NCI-H524 (cell line): ENCODE measurements around the gene SEC61G.

ENCODE experiments used
- DNase-seq, 2 experiments: peaks; one replicate each; lab custom pipeline; 2025; lab: John Stamatoyannopoulos, UW

Gene SEC61G

GRCh38 chr7:54764861-54765260 lies 5.8 kb upstream of the SEC61G start:
- no peak for DNase-seq

- no peak for DNase-seq
These were observed 1.3 kb downstream of the SEC61G start for GRCh38 chr7:54757711-54758110.

- no peak for DNase-seq
These were observed 9.8 kb downstream of the SEC61G start for GRCh38 chr7:54749200-54749599.

- no peak for DNase-seq
These were observed 11.8 kb downstream of the SEC61G start for GRCh38 chr7:54747234-54747633.

- no peak for DNase-seq
These were observed 15.4 kb downstream of the SEC61G start for GRCh38 chr7:54743580-54743979.

DNA sequence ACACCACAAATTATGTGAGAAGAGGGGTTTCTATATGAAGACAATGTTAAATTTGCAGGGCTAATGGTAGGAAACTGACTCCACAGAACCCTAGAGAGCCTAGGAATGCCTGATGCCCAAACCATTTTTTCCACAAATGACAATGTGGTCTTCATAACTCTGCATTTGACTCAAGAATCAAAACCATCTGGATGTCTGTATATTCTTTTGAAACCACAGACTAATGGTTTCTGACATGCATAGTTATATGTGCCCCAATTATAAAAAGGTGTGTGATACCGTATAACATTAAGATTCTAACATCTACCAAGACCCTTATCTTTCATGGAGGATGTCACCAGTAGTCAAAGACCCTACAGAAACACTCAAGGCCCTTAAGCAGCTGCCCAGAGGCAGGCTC lies 20.3 kb downstream of the SEC61G start:
- DNase-seq = no peak

GRCh38 chr7:54729107-54729506 lies 29.9 kb downstream of the SEC61G start:
- peak; percentile 80 to 92 for DNase-seq

GRCh38 chr7:54728411-54728810 lies 30.6 kb downstream of the SEC61G start:
- DNase-seq = no peak

DNA sequence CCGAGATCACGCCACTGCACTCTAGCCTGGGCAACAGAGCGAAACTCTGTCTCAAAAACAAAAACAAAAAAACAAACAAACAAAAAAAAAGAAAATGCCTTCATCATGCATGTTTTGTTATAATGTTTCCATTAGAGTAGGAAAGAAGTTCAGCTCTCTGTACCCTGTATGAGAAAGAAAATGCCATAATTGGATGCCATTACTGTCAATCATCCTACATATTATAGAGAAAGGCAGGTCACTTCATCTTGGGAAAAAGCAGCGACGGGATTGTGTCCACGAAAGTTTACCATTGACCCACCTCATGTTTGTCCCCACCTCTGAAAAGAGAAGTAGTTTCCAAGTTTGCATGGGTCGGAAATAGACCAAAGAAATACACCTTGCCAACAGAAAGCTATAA lies 33.8 kb downstream of the SEC61G start:
- DNase-seq = no peak

GRCh38 chr7:54722502-54722901 lies 36.5 kb downstream of the SEC61G start:
- DNase-seq = no peak

DNA sequence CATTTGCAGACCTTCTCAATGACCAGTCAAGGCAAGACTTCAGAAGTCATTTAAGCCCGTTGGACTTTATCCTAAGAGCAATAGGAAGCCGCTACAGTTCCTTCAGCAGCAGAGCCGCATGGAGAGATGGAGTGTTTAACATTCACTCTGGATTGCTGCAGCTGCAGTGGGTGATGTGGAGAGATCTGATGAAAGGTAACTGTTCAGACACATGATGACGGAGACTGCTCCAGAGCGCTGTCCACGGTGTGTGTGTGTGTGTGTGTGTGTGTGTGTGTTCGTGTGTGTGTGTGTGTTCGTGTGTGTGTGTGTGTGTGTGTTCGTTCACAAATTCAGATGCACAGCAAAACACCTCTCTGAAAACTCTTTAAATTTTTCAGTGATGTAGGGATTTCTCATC lies 37.0 kb downstream of the SEC61G start:
- DNase-seq = no peak

DNA sequence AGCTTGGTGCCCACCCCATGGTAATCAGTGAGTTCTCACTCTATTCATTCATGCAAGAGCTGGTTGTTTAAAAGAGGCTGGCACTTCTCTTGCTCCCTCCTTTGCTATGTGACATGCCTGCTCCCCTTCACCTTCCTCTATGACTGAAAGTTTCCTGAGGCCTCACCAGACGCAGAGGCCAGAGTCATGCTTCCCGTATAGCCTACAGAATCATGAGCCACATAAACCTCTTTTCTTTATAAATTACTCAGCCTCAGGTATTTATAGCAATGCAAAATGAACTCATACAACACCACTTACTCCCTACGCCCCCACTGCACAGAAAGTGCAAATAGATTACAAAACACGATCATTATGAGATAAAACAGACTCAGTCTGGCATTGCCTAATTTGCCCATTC lies 39.0 kb downstream of the SEC61G start:
- DNase-seq = no peak

- DNase-seq = no peak
These were observed 39.6 kb downstream of the SEC61G start for GRCh38 chr7:54719425-54719824.

DNA sequence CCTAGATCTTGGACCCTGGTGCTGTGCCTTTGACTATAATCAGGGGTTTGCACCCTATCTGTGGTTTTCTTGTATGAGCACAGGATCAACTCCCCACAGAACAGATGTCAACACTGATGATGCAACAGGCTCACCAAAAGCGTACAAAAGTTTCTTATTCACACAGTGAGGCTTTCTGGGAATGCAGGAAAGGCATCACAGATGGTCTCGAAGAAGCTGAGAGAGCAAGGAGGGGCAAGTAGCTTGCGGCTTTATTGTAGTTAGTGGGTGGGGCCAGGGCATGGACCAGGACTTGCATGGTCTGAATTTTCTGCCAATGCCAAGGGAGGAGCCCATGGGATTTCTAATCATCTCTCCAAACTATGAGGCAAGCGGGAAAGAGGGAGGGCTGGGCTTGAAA lies 46.2 kb downstream of the SEC61G start:
- peak; percentile 81 to 97 for DNase-seq

DNA sequence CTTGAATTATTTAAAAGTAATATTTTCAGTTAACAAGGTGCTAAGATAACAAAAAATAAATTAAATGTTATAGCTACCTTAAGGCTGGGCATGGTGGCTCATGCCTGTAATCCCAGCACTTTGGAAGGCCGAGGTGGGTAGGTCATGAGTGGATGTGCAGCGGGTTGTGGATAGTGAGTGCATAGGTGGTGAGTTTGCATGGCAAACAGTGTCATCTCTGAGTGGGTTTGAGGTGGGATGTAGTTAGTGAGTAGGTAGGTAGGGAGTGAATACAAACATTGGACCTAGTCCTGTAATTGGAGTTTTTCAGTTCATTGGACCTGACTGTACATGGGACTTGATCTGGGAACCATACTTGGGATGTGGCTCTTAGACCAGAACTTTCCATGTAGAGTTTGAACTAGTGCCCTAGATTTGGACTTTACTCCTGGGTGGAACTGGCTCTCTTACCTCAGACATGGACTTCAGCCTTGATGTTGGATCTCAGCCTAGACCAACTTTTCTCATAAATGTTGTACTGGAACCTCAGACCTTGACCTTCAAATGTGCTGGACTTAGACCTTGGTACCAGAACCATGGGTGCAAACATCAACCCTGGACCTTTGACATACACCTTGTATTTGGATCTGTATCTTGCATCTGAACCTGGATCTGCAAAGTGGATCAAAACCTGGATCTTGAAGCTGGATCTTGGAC lies 47.0 kb downstream of the SEC61G start:
- no peak for DNase-seq

GRCh38 chr7:54709283-54709682 lies 49.7 kb downstream of the SEC61G start:
- peak in 1 of 2 experiments; percentile 72 for DNase-seq

DNA sequence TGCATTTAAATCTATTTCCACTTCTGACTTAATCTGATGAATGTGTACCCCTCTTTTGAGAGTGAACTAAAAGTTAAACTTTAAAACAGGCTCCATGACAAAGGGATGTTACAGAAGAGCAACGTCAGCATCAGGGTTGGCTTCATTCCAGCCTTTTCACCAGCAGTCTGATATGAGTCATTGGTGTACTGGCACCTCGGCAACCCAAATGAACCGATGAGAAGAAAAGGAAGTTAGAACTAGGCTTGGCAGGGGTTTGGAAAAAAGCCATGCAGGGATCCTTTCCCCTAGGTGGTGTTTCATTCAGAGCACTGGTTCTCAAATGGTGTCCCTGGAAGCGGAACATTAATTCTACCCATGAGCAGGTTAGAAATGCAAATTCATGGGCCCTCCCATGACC lies 53.6 kb downstream of the SEC61G start:
- DNase-seq = no peak

DNA sequence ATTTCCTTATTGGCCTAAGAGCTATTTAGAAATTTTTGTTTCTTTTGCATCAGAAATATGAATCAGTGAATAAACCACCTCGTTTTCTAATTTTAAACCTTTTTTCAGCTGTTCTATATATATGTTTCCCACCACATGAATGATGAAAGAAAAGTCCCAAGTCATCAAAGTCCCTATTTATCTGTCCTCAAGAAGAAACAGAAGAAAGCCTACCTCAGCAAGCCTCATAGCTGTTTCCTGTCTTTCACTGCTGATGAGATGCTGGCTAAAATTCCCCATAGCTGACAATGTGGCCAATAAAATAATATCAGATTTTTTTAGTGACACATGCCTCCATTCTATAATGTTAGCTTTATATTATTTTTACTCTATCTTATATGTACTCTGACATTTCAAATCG lies 54.2 kb downstream of the SEC61G start:
- no peak for DNase-seq
